Activated T-helper 17 cell treated with anti-CD3 and anti-CD28 coated beads, Interleukin-2, amount 50 U/mL, for 72 hours (primary cell): Measurements from ENCODE around the gene DGKG. TPM values are rescaled to one million over a fixed set of nuclear protein-coding genes. Genes with fewer than 3 reads are reported as not detected.

ENCODE experiments used
- ATAC-seq: fragments of 150-1000 bp; cut with Tn5 transposase; replicated peaks from 2 replicates; pipeline ENCODE4 v1.10.0; 2021; ENCODE audit warnings: mild to moderate bottlenecking, moderate library complexity
- H3K27ac Mint-ChIP-seq: one replicate; pipeline ENCODE4 v1.8.0; 2022; ENCODE audit warnings: mixed read lengths
- H3K27me3 Mint-ChIP-seq: one replicate; pipeline ENCODE4 v1.8.0; 2022; ENCODE audit warnings: mixed read lengths
- H3K36me3 Mint-ChIP-seq: one replicate; pipeline ENCODE4 v1.8.0; 2022; ENCODE audit warnings: low read depth, mild to moderate bottlenecking, mixed read lengths
- H3K4me1 Mint-ChIP-seq: one replicate; pipeline ENCODE4 v1.8.0; 2022; ENCODE audit warnings: mixed read lengths
- H3K4me3 Mint-ChIP-seq: one replicate; pipeline ENCODE4 v1.8.0; 2022; ENCODE audit warnings: mild to moderate bottlenecking, mixed read lengths
- H3K9me3 Mint-ChIP-seq: one replicate; pipeline ENCODE4 v1.8.0; 2022; ENCODE audit warnings: mixed read lengths
- total RNA-seq, 2 donors: library from RNA; stranded (reverse); gene quantifications; one replicate each; pipeline ENCODE4 v1.2.3, GENCODE V29; 2022

The DGKG gene
- total RNA-seq, 2 donors from 2014 or later: 0.37 to 1.1 TPM

- Mint-ChIP-seq H3K36me3 (no peaks in the 10 kb centered on the region), H3K27ac (no peak overlapping the region), H3K27me3 (peaks cover 20% of the 10 kb centered on the region), H3K9me3 (no peaks in the 10 kb centered on the region), H3K4me3 (peak overlapping the region; percentile 49), H3K4me1 (no peaks in the 10 kb centered on the region)
- peak; percentile 97 for ATAC-seq
These were observed 119.9 kb downstream of the DGKG start for GRCh38 chr3:186241910-186242821.

- H3K36me3 Mint-ChIP-seq: no peaks in the 10 kb centered on the region
- H3K4me3 Mint-ChIP-seq: no peak overlapping the region
- ATAC-seq: no peak
- no peaks in the 10 kb centered on the region for H3K9me3 Mint-ChIP-seq
- H3K27me3 Mint-ChIP-seq: peaks cover 10% of the 10 kb centered on the region
- no peak overlapping the region for H3K27ac Mint-ChIP-seq
- H3K4me1 Mint-ChIP-seq: no peaks in the 10 kb centered on the region
These were observed 122.7 kb downstream of the DGKG start for GRCh38 chr3:186239321-186239720.

DNA sequence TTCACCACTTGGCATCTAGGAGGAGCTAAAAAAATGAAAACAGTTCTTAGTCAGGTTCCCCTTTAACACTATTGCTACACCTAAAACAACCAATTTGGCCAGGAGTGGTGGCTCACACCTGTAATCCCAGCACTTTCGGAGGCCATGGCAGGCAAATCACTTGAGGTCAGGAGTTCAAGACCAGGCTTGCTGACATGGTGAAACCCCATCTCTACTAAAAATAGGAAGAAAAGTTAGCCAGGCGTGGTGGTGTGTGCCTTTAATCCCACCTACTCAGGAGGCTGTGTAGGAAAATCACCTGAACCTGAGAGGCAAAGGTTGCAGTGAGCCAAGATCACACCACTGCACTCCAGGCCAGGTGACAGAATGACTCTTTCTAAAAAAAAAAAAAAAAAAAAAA is 124.1 kb downstream of the DGKG start:
- Mint-ChIP-seq H3K4me3 (no peak overlapping the region), H3K36me3 (no peaks in the 10 kb centered on the region), H3K27me3 (peaks cover 8% of the 10 kb centered on the region), H3K4me1 (no peaks in the 10 kb centered on the region), H3K9me3 (no peaks in the 10 kb centered on the region), H3K27ac (no peak overlapping the region)
- no peak for ATAC-seq

- Mint-ChIP-seq H3K4me1 (no peaks in the 10 kb centered on the region), H3K9me3 (no peaks in the 10 kb centered on the region), H3K27ac (peak overlapping the region; percentile 74), H3K4me3 (no peak overlapping the region), H3K36me3 (no peaks in the 10 kb centered on the region), H3K27me3 (peaks cover 10% of the 10 kb centered on the region)
- no peak for ATAC-seq
These were observed 125.5 kb downstream of the DGKG start for GRCh38 chr3:186236357-186237020.

DNA sequence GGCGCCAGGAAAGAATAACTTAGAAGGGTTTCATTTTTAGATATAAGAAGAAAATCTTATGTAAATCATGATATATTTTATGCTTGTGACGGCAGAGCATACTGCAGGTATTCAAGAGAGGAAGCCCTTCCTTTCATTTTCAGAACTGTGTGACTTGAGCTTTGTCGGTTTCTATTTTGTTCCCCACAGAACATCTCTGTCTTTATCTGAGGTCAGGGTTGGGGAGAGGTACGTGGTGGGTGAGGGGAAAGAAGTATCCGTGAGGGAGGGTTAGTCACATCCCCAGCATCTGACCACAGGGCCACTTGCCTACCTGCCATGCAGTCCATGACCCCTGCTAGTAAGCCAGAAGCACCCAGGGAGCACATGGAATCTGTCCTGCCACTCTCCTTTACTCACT is 126.5 kb downstream of the DGKG start:
- Mint-ChIP-seq H3K9me3 (no peaks in the 10 kb centered on the region), H3K36me3 (no peaks in the 10 kb centered on the region), H3K27me3 (peaks cover 9% of the 10 kb centered on the region), H3K4me3 (peak overlapping the region; percentile 37), H3K4me1 (no peaks in the 10 kb centered on the region), H3K27ac (peak overlapping the region; percentile 74)
- ATAC-seq: peak; percentile 66

DNA sequence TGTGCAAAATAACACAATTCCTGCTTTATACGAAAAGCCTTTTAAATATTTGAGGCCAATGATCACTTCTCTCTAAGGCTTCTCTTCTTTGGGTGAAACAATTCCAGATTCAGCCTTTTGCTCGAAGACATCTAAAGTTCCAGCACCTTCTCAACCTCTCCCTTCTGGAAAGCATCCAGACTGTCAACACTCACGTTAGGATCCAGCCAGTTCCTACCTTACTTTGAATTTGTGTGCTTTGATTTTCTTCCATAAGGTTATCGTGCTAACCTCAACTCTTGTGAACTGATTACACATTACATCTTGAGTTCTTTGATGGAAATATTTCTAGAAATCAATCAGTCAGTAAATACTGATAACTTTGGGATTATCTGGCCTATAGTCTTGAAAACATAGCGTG is 127.9 kb downstream of the DGKG start:
- Mint-ChIP-seq H3K36me3 (no peaks in the 10 kb centered on the region), H3K27me3 (peaks cover 18% of the 10 kb centered on the region), H3K4me3 (no peak overlapping the region), H3K4me1 (no peaks in the 10 kb centered on the region), H3K27ac (no peak overlapping the region), H3K9me3 (no peaks in the 10 kb centered on the region)
- ATAC-seq: no peak

- Mint-ChIP-seq H3K4me3 (no peak overlapping the region), H3K36me3 (no peaks in the 10 kb centered on the region), H3K9me3 (no peaks in the 10 kb centered on the region), H3K4me1 (no peaks in the 10 kb centered on the region), H3K27ac (no peak overlapping the region), H3K27me3 (peaks cover 51% of the 10 kb centered on the region)
- ATAC-seq: no peak
These were observed 135.6 kb downstream of the DGKG start for GRCh38 chr3:186226482-186226881.

GRCh38 chr3:186225603-186226002 is 136.4 kb downstream of the DGKG start:
- Mint-ChIP-seq H3K9me3 (no peaks in the 10 kb centered on the region), H3K4me1 (no peaks in the 10 kb centered on the region), H3K36me3 (no peaks in the 10 kb centered on the region), H3K4me3 (no peak overlapping the region), H3K27me3 (peaks cover 47% of the 10 kb centered on the region), H3K27ac (no peak overlapping the region)
- ATAC-seq: no peak

GRCh38 chr3:186224041-186224610 is 137.9 kb downstream of the DGKG start:
- no peak overlapping the region for H3K4me3 Mint-ChIP-seq
- H3K36me3 Mint-ChIP-seq: no peaks in the 10 kb centered on the region
- no peaks in the 10 kb centered on the region for H3K9me3 Mint-ChIP-seq
- H3K4me1 Mint-ChIP-seq: no peaks in the 10 kb centered on the region
- H3K27ac Mint-ChIP-seq: no peak overlapping the region
- peaks cover 39% of the 10 kb centered on the region for H3K27me3 Mint-ChIP-seq
- ATAC-seq: no peak

DNA sequence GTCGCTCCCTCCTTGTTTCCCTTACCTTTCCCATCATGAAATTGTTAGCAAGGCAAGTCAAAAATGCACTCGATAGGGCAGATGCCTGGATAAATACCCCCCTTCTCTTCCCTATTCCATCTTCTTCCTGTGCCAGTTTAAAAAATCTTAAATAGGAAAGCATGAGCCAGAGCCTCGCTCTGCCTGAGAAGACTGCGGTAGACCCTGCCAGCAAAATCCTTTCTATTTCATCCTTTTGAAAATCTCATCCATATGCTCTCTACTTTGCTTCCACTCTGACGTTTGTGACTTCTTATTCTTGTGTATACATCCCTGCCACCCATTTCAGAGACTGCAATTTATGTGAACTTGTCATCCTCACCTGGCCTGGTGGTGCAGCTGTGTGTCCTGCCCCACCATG is 138.6 kb downstream of the DGKG start:
- Mint-ChIP-seq H3K9me3 (no peaks in the 10 kb centered on the region), H3K4me3 (no peak overlapping the region), H3K36me3 (no peaks in the 10 kb centered on the region), H3K4me1 (no peaks in the 10 kb centered on the region), H3K27me3 (peaks cover 33% of the 10 kb centered on the region), H3K27ac (no peak overlapping the region)
- no peak for ATAC-seq

- H3K36me3 Mint-ChIP-seq: no peaks in the 10 kb centered on the region
- H3K4me1 Mint-ChIP-seq: peaks cover 5% of the 10 kb centered on the region
- H3K27me3 Mint-ChIP-seq: peaks cover 28% of the 10 kb centered on the region
- ATAC-seq: no peak
- H3K27ac Mint-ChIP-seq: no peak overlapping the region
- H3K4me3 Mint-ChIP-seq: no peak overlapping the region
- H3K9me3 Mint-ChIP-seq: no peaks in the 10 kb centered on the region
These were observed 140.2 kb downstream of the DGKG start for GRCh38 chr3:186221760-186222378.

DNA sequence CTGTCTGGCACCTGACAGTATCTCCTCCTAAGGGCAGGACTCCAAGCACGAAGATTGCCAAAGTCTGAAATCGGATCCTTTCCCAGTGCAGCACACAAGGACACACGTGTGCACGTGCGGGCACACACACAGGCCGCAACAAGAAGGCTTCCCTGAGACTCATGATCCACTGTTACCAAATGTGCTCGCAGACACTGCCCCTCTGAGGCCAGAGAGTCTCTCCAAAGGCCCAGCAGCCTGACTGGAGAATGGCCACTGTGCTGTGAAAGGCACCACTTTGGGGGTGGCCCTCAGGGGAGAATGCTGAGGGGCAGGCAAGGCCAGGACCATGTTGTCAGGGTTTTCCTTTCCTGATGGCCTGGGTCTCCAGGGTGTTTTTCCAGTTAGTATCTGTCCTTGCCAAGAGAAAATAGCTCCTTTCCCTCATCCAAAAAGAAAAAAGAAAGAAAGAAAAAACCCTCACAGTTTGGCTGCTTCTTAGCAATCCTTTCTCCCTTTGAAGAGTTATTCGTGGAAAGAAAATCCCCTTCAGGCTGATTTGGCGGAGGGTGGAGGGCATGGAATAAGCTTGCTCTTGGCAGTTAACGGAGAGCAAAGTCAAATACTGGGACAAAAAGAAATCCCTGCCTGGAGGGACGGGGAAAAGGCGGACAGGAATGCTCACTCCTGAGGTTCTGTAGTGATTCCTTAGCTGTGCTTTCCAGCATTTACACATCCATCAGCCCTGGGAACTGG is 141.0 kb downstream of the DGKG start:
- no peak overlapping the region for H3K27ac Mint-ChIP-seq
- ATAC-seq: no peak
- no peaks in the 10 kb centered on the region for H3K36me3 Mint-ChIP-seq
- H3K27me3 Mint-ChIP-seq: peaks cover 27% of the 10 kb centered on the region
- no peak overlapping the region for H3K4me3 Mint-ChIP-seq
- H3K4me1 Mint-ChIP-seq: peaks cover 5% of the 10 kb centered on the region
- no peaks in the 10 kb centered on the region for H3K9me3 Mint-ChIP-seq

- peaks cover 5% of the 10 kb centered on the region for H3K4me1 Mint-ChIP-seq
- no peak overlapping the region for H3K4me3 Mint-ChIP-seq
- no peaks in the 10 kb centered on the region for H3K9me3 Mint-ChIP-seq
- ATAC-seq: peak; percentile 55
- H3K27ac Mint-ChIP-seq: no peak overlapping the region
- no peaks in the 10 kb centered on the region for H3K36me3 Mint-ChIP-seq
- H3K27me3 Mint-ChIP-seq: peaks cover 20% of the 10 kb centered on the region
These were observed 141.7 kb downstream of the DGKG start for GRCh38 chr3:186220365-186220764.

DNA sequence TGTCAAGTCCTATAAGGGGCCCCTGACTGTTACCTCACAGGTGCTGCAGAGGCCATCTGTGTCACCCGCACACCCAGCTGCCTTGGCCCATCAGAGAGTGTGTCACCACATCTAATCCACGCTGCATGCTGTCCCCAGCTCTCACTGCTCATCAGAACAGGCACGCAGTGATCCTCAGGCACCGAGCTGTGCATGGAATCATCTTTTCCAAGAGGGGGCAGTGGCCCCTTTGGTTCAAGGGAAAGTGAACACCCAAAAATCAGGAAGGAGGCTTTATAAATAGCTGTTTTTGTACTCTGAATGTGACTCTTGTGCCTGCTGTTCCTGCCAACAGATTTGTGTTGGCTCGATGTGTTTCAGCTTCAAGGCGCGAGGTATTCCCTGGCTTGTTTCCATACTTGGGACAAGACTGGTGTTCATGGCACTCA is 142.8 kb downstream of the DGKG start:
- no peak overlapping the region for H3K27ac Mint-ChIP-seq
- no peak overlapping the region for H3K4me3 Mint-ChIP-seq
- peaks cover 5% of the 10 kb centered on the region for H3K4me1 Mint-ChIP-seq
- ATAC-seq: no peak
- peaks cover 15% of the 10 kb centered on the region for H3K27me3 Mint-ChIP-seq
- no peaks in the 10 kb centered on the region for H3K36me3 Mint-ChIP-seq
- H3K9me3 Mint-ChIP-seq: no peaks in the 10 kb centered on the region
